SH-SY5Y (cell line): ENCODE data around the gene NFE2L2.

Experiments
- GATA2 ChIP-seq: IDR thresholded peaks from 2 replicates; pipeline ENCODE4 v1.6.1; 2011; ENCODE audit warnings: mild to moderate bottlenecking, low read depth, low read length
- GATA3 ChIP-seq: IDR thresholded peaks from 2 replicates; pipeline ENCODE4 v1.6.1; 2011; ENCODE audit warnings: low read depth, mild to moderate bottlenecking, low read length, moderate library complexity

NFE2L2 gene

GRCh38 chr2:177241711-177242120 lies 22.8 kb downstream of the NFE2L2 start:
- TF ChIP-seq GATA3 (peak; percentile 91), GATA2 (peak; percentile 43)

GRCh38 chr2:177239932-177240630 lies 24.4 kb downstream of the NFE2L2 start:
- TF ChIP-seq GATA2 (no peak), GATA3 (no peak)

- TF ChIP-seq GATA2 (no peak), GATA3 (no peak)
Observed at GRCh38 chr2:177239053-177239452, 25.5 kb downstream of the NFE2L2 start.

GRCh38 chr2:177237932-177238331 lies 26.6 kb downstream of the NFE2L2 start:
- TF ChIP-seq GATA2 (no peak), GATA3 (no peak)

GRCh38 chr2:177235855-177236437 lies 28.6 kb downstream of the NFE2L2 start:
- TF ChIP-seq GATA3 (no peak), GATA2 (no peak)

GRCh38 chr2:177234267-177234666 lies 30.3 kb downstream of the NFE2L2 start:
- no peak for TF ChIP-seq GATA3
- no peak for TF ChIP-seq GATA2

- TF ChIP-seq GATA3, result no peak
- TF ChIP-seq GATA2, result no peak
Observed at GRCh38 chr2:177232098-177232704, 32.3 kb downstream of the NFE2L2 start.

- TF ChIP-seq GATA2 (no peak), GATA3 (no peak)
Observed at GRCh38 chr2:177231270-177231669, 33.3 kb downstream of the NFE2L2 start.

GRCh38 chr2:177229442-177230242 lies 34.9 kb downstream of the NFE2L2 start:
- TF ChIP-seq GATA3, result no peak
- no peak for TF ChIP-seq GATA2

GRCh38 chr2:177225965-177226360 lies 38.6 kb downstream of the NFE2L2 start:
- TF ChIP-seq GATA3, result no peak
- no peak for TF ChIP-seq GATA2

GRCh38 chr2:177221970-177222369 lies 42.6 kb downstream of the NFE2L2 start:
- TF ChIP-seq GATA3, result no peak
- TF ChIP-seq GATA2, result no peak

GRCh38 chr2:177221534-177221933 lies 43.0 kb downstream of the NFE2L2 start:
- TF ChIP-seq GATA2 (no peak), GATA3 (no peak)

GRCh38 chr2:177217247-177217843 lies 47.2 kb downstream of the NFE2L2 start:
- TF ChIP-seq GATA3 (no peak), GATA2 (no peak)

- TF ChIP-seq GATA2, result no peak
- no peak for TF ChIP-seq GATA3
Observed at GRCh38 chr2:177212891-177213856, 51.4 kb downstream of the NFE2L2 start.
